D341Med (cell line): ENCODE data around the gene DDO.

ENCODE experiments used
- DNase-seq: peaks from one replicate; pipeline ENCODE4 v3.0.0; 2012; ENCODE audit warnings: low spot score

The DDO gene

DNA sequence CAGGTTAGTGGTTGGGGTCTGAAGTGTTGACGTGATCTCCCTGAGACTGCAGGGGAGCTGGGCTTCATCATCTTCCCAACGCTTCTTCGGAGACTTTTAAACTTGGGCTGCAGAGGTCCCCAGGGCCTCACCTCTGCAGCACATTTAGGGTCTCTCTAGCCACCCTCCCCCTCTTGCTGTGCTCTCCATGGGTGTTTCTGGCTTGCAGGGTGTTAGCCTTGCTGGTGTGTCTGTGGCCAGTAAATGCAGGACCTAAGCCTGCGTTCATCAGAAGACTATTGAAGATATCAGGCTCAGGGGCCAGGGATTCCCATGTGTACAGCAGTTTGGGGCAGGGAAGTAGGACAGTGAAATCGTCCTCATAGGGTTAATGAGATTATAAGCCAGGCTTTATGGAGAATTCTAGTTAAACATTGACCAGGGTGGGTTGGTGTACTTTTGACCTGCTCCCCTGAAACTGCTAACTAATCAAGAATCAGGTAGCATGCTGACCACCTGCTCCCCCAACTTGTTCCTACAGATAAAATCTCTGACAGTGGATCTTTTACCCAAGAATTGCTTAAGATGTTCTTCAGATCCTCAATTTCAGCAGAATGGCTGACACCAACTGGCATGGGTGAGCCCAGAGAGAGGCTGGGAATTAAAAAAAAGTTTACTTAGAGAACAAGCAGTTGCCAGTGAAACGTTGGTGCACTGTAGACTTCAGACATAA, 3.8 kb upstream of the DDO start:
- no peak for DNase-seq

- no peak for DNase-seq
These were observed 3.2 kb upstream of the DDO start for GRCh38 chr6:110418594-110418993.

- no peak for DNase-seq
These were observed 706 bp downstream of the DDO start for GRCh38 chr6:110414669-110415068.

DNA sequence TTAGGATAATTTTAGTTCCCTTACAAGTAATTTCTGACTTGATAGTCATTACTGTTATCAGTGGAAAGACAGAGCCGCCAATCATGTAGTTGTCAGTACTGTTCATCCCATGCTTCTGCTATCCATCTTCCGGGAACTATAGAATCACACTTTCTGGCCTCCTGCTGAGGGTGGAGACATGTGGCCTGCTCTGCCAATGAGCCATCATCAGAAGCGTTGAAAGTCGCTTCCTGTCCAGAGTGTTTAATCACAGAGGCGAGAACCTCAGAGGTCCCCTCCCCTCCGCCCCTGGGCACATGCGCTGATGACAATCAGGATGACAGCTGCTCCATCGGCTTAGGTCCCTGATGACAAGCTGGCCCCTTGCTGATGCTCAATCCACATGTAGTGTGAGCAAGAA, 3.0 kb downstream of the DDO start:
- DNase-seq: no peak

DNA sequence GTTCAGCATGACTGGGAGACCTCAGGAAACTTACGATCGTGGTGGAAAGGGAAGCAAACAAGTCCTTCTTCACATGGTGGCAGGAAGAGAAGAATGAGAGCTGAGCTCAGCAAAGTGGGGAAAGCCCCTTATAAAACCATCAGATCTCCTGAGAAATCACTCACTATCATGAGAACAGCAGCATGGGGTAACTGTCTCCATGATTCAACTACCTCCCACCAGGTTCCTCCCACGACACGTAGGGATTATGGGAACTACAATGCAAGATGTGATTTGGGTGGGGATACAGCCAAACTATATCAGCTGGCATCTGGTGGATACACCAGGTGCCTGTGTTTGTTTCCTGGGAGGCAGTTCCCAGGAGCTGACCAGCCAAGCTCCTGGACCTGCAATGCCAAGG, 4.9 kb downstream of the DDO start:
- no peak for DNase-seq

- DNase-seq: no peak
These were observed 5.6 kb downstream of the DDO start for GRCh38 chr6:110409794-110410193.

DNA sequence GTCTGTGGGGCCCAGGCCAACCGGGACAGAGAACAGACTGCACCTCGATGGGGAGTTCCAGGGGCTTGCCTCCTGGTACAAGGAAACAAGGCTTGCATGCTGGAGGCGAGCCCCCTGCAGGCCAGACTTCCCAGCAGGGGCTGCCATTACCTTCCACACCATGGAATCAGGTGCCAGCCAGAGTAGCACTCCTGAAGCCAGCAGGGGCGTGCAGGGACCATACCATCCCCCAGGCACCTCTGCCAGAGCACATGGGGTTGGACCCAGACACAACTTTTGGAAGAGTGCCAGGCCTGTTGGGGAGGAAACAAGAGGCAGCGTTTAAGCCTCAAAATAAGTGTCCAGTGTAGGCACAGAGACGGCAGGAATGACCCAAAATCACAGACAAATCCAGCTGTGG, 6.5 kb downstream of the DDO start:
- no peak for DNase-seq

DNA sequence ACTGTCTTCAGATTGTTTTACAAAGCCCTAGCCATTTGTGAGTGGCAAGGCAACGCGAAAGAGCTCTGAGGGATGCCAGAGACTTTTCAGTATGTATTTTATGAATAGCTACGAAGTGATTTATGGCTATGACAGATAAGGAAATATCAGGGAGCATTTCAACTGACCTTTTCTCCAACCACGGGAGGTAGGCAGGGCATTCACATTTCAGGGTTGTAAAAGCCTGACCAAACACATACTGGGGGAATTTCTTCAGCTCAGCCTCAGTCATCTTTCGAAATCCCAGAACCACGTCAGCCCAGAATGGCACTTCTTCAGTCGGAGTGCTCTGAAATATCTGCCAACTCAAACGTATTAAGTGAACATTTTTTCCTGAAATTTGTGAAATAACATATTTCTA, 10.8 kb downstream of the DDO start:
- DNase-seq: no peak

DNA sequence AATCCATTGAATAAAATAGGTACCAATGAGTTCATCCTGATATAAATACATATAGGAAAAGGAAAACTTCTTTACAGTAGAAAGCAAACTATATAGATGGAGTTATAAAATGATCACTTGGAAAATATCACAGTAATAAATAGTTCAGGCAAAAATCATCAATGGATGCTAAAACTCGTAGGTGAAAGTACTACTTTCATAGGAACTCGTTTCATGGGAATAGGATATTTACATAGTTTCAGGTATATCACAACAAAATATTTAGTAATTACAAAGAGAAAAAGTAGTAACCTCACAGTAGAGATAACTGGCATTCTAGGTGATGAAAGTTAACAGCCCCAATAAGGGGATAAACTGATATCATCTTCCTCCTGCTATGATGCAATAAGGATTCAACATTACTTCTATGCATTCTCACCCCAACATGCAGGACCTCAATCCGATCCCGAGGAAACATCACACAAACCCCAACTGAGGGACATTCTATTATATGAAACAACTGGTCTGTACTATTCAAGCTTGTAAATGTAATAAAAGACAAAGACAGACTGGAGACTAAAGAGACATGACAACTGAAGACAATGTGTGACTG, 13.7 kb downstream of the DDO start:
- no peak for DNase-seq

DNA sequence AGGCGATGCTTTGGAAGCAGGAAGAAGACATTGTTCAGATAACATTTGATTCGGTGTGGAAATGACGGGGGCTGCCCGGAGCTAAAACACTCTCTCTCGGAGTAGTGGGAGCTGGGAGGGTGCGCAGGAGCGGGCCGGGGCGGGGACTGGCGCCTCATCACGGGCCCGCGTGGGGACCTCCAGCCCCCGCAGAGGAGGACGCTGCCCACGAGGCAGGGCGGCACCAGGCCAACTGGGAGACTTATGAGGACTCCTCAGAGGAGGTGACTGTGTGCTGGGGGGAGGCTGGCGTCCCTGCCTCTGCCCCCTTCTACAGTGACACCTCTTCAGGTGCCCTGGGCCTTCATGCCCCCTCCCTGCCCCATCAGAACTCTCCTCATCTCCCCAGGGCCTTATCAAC, 15.2 kb downstream of the DDO start:
- no peak for DNase-seq

DNA sequence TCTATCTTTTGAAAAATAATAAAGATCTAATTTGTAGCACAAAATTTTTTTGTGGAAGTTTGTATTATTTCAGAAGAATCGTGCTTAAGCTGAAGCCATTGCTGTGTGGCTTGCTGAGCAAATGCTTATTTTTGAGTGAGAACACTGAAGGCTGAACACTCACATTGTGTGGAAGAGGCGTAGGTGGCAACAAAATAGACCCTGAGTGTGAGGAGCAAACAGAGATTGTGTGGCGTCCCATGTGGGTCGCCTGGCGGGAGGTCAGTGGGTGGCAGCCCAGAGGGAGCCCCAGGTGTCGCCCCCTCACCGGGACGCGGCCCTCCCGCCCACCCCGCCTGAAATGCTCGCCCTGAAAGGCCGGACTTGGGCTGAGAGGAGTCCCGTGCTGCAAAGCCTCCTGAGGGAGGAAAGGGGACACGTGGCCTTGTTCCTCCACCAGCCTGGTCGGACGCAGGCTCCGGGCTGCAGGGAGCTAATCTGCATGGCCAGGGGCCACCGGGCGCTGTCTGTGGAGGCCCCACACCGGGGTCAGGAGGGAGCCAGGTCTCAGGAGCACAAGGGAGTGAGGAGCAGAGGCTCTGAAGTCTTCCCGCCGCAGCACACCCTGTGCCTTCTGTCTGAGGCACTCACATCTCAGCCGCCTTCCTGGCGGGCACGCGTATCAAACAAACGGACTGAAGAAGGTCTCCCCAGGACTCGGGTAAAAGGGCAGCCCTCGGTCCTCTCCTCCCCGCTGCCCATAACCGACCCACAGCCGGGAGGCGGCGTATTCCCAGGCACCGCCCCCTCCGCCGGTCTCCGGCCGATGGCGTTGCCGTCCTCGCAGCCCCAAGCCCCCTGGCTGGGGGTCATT, 15.9 kb downstream of the DDO start:
- no peak for DNase-seq

DNA sequence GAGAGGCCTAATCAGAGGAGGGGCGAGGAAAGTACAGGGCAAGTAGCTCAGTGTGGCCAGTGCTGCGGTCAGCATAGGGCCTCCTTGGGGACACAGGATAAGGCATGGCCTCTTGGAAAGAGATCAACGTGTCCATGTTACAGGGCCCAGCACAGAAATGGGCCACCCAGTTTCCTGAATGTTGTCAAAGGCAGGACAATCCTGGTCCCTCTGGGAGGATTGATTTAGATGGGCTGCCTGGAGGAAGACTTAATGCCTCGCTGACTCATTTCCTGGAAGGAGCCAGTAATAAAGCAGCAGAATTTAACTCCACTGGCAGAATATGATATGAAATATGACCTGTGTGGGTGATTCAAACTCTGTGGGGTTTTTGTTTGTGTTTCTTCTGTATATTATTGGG, 16.6 kb downstream of the DDO start:
- no peak for DNase-seq

GRCh38 chr6:110395221-110395620, 20.2 kb downstream of the DDO start:
- no peak for DNase-seq

GRCh38 chr6:110394409-110394808, 21.0 kb downstream of the DDO start:
- no peak for DNase-seq

GRCh38 chr6:110392727-110393126, 22.6 kb downstream of the DDO start:
- no peak for DNase-seq

DNA sequence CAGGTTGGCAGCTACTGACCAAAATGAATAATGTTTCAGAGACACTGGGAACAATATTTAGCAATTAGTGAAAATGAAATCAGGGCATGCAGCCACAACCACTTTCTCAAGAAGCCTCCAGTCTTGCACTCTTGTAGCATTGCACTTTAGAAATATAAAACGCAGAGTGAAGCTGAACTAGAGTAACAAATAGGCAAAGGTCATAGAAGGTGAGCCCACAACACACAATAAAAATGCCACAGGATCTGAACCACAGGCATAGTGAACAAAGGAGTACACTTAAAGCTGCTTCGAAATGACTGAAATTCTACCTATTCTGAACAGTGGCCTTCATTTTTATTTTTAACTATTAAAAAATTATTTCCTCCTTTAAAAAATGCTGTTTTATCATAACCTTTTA, 25.0 kb downstream of the DDO start:
- no peak for DNase-seq

DNA sequence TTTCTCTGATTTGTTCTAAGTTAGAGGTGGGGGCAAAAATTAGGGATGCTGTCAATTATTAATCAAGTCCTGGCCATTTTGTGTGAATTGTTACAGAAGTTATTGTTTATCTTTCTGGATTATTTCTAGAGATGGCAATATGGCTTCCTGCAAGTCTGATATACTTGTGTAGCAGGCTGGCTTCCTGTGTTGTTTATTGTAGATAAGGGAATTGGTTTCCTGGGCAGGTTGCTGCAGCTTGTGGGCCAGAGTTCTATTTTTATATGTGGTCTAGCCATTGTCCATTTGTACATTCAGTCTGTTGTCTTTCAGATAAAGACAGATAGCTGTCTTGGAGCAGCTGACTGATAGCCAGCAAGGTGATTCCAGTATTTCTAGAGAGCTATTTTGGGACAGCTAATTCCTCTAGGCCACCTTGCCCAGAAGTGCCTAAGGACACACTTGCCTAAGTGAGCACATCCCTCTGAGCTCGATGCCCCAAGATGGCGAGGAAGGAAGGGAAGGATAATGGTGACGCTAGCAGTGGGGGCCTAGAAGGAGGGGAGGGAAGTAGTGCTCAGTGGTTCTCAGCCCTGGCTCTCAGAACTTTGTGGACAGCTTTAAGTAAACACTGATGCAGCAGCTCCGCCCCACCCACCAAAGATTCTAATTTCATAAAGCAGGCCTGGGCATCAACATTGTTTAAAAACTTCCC, 25.5 kb downstream of the DDO start:
- no peak for DNase-seq

GRCh38 chr6:110387986-110388385, 27.4 kb downstream of the DDO start:
- no peak for DNase-seq

GRCh38 chr6:110385458-110385863, 29.9 kb downstream of the DDO start:
- DNase-seq: no peak

DNA sequence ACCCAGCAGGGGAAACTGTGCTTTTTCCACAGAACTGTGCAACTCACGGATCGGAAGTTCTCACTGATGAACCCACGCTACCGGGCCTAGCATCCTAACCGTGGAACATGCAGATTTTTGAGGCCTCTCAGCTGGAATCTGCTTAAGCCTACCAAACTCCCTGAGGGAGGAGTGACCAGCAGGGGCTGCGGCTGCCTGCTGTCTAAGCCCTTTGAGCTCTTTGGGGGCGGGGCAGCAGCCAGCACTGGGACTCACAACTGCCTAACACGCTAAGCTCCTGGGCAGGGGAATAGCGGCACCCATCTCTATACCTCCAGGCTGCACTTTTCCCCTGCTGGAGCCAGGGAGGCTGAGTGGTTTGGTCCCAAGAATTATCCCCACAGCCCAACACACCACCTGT, 36.8 kb downstream of the DDO start:
- no peak for DNase-seq

DNA sequence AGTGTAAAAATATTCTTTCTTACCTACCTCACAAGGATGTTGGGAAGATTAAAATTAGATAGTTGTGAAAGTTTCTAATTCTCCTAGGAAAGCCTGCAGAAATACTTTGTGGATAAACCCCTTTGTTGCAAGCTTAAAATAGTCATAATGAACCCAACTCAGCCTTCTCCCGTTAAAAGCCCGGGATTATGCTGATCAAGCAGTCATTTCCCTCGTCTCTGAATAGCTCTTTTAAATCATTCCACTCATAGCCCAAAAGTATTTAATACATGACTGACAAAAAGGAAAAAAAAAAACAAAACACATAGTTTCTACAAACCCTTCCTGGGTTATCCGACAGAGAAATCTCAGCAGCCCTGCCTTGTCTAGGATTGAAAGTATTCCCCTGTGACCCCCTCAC, 46.3 kb downstream of the DDO start:
- no peak for DNase-seq

GRCh38 chr6:110368284-110368683, 47.1 kb downstream of the DDO start:
- no peak for DNase-seq

GRCh38 chr6:110367825-110368224, 47.5 kb downstream of the DDO start:
- no peak for DNase-seq
